HG02623 (cell line): Measurements from ENCODE around the gene LRRTM4.
"Not testable (repeated sequence)": the region's sequence is repeated elsewhere in the genome, so short reads cannot be mapped to it uniquely, and the experiment has no call there.

Experiments used
- ATAC-seq: cut with Tn5 transposase; IDR thresholded peaks from one replicate; pipeline ENCODE4 v1.9.1; 2021; ENCODE audit warnings: moderate library complexity; ENCODE audit not compliant: unreplicated experiment

Gene LRRTM4

GRCh38 chr2:77190721-77191346, 331.3 kb downstream of the LRRTM4 start:
- no peak for ATAC-seq

- ATAC-seq, result no peak
Measured at GRCh38 chr2:77185052-77185451, 337.1 kb downstream of the LRRTM4 start.

GRCh38 chr2:77179297-77179696, 342.9 kb downstream of the LRRTM4 start:
- no peak for ATAC-seq

- not testable (repeated sequence) for ATAC-seq
Measured at GRCh38 chr2:77175266-77175780, 346.9 kb downstream of the LRRTM4 start.

- ATAC-seq, result no peak
Measured at GRCh38 chr2:77169426-77169825, 352.8 kb downstream of the LRRTM4 start.

GRCh38 chr2:77164021-77164420, 358.2 kb downstream of the LRRTM4 start:
- ATAC-seq, result not testable (repeated sequence)

GRCh38 chr2:77161009-77161408, 361.2 kb downstream of the LRRTM4 start:
- ATAC-seq, result no peak

GRCh38 chr2:77156599-77156998, 365.6 kb downstream of the LRRTM4 start:
- no peak for ATAC-seq

GRCh38 chr2:77155511-77155910, 366.7 kb downstream of the LRRTM4 start:
- ATAC-seq, result no peak

GRCh38 chr2:77149565-77149964, 372.6 kb downstream of the LRRTM4 start:
- no peak for ATAC-seq

GRCh38 chr2:77147153-77147552, 375.0 kb downstream of the LRRTM4 start:
- no peak for ATAC-seq

- ATAC-seq, result no peak
Measured at GRCh38 chr2:77144772-77145171, 377.4 kb downstream of the LRRTM4 start.

GRCh38 chr2:77142141-77142540, 380.0 kb downstream of the LRRTM4 start:
- ATAC-seq, result no peak

GRCh38 chr2:77128479-77128878, 393.7 kb downstream of the LRRTM4 start:
- ATAC-seq, result not testable (repeated sequence)

- ATAC-seq, result no peak
Measured at GRCh38 chr2:77127345-77127744, 394.8 kb downstream of the LRRTM4 start.

GRCh38 chr2:77121518-77121917, 400.7 kb downstream of the LRRTM4 start:
- ATAC-seq, result no peak

GRCh38 chr2:77119333-77119732, 402.8 kb downstream of the LRRTM4 start:
- no peak for ATAC-seq

- no peak for ATAC-seq
Measured at GRCh38 chr2:77108915-77109314, 413.3 kb downstream of the LRRTM4 start.

- ATAC-seq, result no peak
Measured at GRCh38 chr2:77105008-77105407, 417.2 kb downstream of the LRRTM4 start.

GRCh38 chr2:77104554-77104953, 417.6 kb downstream of the LRRTM4 start:
- no peak for ATAC-seq

GRCh38 chr2:77102927-77103326, 419.2 kb downstream of the LRRTM4 start:
- no peak for ATAC-seq

- no peak for ATAC-seq
Measured at GRCh38 chr2:77101796-77102452, 420.3 kb downstream of the LRRTM4 start.

GRCh38 chr2:77099961-77100360, 422.2 kb downstream of the LRRTM4 start:
- ATAC-seq, result no peak
